Measurements from ENCODE around the gene GDF11. TPM values are rescaled to one million over a fixed set of nuclear protein-coding genes. Genes with fewer than 3 reads are reported as not detected.

Gene GDF11
- total RNA-seq, 6 experiments from 2014 or later = 15.8 to 25.9 (median 16.9) TPM

DNA sequence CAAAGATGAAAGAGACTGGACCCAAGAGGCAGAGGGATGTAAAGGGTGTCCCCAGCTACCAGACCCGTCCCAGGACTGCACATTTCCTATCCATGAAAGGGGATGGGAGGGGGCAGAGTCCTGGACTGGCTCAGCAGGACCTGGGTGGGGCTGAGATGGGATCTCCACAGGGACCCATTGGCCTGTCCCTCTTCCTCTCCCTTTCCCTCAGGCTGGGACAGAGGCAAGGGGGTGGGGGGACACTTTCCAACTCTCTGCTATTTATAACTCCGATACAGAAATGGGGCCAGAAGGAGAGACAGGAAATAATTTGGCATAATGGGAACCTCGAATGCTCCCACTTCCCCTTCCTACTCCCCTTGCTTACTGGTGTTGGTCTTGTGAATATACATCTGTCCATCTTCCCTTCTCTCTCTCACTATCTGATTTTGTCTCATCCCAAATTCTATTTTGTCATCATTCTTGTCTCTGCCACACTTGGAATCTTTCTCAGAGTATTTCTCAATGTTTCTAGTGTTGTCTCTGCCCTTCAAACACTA lies 34.2 kb upstream of the GDF11 start:
- no peak for DNase-seq
- H3K27me3 Mint-ChIP-seq (ENCODE audit: insufficient read depth) = peaks cover 19% of the 10 kb centered on the region
- no peaks in the 10 kb centered on the region for H3K9me3 Mint-ChIP-seq
- H3K36me3 Mint-ChIP-seq (ENCODE audit: low read depth) = no peaks in the 10 kb centered on the region
- H3K27ac Mint-ChIP-seq = no peak overlapping the region
- H3K4me3 Mint-ChIP-seq = peak overlapping the region; percentile 86
- peaks cover 49% of the 10 kb centered on the region for H3K4me1 Mint-ChIP-seq (ENCODE audit: low read depth)
- TF ChIP-seq, protein P1, sequence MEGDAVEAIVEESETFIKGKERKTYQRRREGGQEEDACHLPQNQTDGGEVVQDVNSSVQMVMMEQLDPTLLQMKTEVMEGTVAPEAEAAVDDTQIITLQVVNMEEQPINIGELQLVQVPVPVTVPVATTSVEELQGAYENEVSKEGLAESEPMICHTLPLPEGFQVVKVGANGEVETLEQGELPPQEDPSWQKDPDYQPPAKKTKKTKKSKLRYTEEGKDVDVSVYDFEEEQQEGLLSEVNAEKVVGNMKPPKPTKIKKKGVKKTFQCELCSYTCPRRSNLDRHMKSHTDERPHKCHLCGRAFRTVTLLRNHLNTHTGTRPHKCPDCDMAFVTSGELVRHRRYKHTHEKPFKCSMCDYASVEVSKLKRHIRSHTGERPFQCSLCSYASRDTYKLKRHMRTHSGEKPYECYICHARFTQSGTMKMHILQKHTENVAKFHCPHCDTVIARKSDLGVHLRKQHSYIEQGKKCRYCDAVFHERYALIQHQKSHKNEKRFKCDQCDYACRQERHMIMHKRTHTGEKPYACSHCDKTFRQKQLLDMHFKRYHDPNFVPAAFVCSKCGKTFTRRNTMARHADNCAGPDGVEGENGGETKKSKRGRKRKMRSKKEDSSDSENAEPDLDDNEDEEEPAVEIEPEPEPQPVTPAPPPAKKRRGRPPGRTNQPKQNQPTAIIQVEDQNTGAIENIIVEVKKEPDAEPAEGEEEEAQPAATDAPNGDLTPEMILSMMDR (IDR thresholded peaks at IDR 0.05) = no peak

DNA sequence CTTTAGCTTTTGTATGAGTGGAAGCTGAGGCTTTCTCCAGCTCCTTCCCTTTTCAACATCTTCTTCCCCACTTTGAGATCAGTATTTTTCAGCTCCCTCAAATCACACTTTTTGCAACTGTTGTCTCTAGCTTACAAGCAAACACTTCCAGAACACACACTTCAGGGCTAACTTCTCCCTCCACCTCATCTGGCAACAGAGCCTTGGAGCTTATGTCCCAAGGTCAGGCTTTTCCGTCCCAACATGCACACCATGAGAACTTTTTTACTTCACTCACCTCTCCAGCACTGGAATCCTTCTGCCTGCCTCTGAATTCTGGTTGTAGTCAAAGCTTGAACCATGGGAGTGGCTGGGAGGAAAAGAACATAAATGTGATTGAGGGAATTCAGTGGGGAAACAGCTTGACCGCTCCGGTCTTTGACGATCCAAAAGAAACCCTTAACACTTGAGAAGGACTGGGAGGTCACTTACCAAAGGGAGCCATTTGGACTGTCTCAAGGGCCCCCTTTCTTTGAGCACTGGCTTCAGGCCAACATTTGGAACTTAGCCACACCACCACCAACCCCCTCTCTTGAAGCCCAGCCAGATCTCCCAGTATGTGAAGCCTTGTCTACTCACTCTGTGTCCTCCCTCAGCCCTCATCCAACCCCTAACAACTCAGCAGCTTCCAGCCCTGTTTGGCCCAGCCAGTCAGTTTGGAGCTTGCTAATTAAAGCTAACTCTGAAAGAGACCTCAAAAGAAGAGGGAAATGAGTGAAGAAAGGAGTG lies 31.0 kb upstream of the GDF11 start:
- TF ChIP-seq, protein P1 (IDR thresholded peaks at IDR 0.05) = no peak
- Mint-ChIP-seq H3K27ac (no peak overlapping the region; the same call in 1 of the 2 replicates), H3K36me3 (ENCODE audit: low read depth) (no peaks in the 10 kb centered on the region), H3K4me3 (no peak overlapping the region), H3K4me1 (ENCODE audit: low read depth) (peaks cover 65% of the 10 kb centered on the region), H3K9me3 (no peaks in the 10 kb centered on the region), H3K27me3 (ENCODE audit: insufficient read depth) (peaks cover 22% of the 10 kb centered on the region)
- DNase-seq = no peak

DNA sequence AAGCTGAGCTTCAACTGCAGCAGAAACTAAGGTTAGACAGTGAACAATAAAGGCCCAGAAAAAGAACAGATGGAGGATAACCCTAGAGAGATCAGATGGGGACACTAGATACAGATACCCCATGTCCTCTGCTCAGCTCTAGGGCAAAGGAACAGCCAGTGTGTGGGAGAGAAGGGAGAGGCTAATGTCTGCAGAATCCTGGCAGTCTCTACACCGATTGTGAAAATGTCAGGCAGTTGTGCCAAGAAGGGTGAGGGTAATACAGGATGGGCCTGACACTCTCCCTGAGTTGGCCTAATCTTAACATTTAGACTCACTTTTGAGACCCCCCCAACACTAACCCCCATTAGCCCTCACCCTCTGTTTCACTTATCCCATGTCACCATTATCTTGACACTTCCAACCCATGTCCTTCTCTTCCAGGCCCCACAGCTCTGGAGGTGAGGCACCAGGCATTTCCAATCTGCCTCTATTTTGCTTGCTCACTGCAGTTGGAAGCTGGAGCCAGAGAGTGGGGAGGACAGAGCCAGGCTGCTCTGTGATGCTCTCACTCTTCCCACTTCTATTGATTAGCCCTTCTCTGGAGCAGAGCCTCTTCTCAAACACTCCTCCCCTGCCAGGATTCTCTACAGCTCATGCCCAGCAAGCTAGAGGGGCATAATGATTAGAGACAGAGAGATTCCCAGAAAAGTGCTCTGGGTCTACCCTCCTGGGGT lies 30.1 kb upstream of the GDF11 start:
- no peak for DNase-seq
- Mint-ChIP-seq H3K9me3 (no peaks in the 10 kb centered on the region), H3K27me3 (ENCODE audit: insufficient read depth) (peaks cover 21% of the 10 kb centered on the region), H3K4me3 (no peak overlapping the region), H3K4me1 (ENCODE audit: low read depth) (peaks cover 69% of the 10 kb centered on the region), H3K36me3 (ENCODE audit: low read depth) (no peaks in the 10 kb centered on the region), H3K27ac (peak overlapping the region; percentile 80; the same call in 1 of the 2 replicates)
- TF ChIP-seq, protein P1 (IDR thresholded peaks at IDR 0.05) = no peak

DNA sequence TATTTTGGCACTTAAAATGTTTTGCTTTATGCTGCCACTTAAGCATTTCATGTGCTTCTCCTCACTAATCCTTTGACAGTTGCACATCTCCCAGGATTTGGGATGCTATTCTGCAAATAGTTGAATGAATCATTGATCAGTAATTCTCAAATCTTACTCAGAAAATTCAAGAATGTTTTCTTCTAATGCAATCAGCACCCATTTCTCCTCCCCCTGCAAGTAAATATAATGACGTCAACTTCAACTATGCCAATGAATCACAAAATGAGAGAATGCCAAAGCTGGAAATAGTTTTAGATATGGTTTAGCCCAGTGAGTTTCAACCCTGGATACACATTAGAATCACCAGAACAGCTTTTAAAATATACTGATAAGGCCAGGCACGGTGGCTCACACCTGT lies 29.2 kb upstream of the GDF11 start:
- peak overlapping the region; percentile 80 for H3K27ac Mint-ChIP-seq
- peaks cover 18% of the 10 kb centered on the region for H3K27me3 Mint-ChIP-seq (ENCODE audit: insufficient read depth)

DNA sequence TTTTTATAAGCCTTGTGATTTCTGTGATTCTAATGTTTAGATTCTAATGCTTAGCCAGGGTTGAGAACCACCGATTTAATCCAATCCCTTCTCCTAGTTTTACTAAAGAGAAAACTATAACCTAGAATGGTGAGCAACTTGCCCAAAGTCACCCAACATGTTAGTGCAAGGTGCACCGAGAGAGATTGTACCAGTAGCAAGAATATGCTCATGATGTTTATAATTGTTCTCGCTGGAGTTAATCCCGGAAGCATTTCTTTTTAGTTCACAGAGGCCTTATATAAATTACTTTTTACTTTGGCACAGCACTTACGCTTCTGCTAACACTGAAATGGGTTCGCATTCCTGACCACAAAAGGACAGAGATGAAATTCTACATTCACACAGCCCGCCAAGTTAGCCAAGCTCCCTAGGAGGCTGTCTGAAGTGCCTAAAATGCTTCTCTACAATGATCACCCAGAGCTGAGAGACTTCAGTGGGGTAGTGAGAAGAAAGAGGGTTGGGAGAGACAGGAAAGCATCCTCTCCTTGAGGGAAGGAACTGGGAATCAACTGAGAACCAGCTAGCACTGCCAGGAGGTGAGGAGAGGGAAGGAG lies 27.7 kb upstream of the GDF11 start:
- peak overlapping the region; percentile 90 for H3K27ac Mint-ChIP-seq
- peaks cover 72% of the 10 kb centered on the region for H3K4me1 Mint-ChIP-seq (ENCODE audit: low read depth)
- no peaks in the 10 kb centered on the region for H3K36me3 Mint-ChIP-seq (ENCODE audit: low read depth)
- no peaks in the 10 kb centered on the region for H3K9me3 Mint-ChIP-seq
- H3K4me3 Mint-ChIP-seq = peak overlapping the region; percentile 92
- peaks cover 10% of the 10 kb centered on the region for H3K27me3 Mint-ChIP-seq (ENCODE audit: insufficient read depth)
- DNase-seq = no peak
- TF ChIP-seq, protein P1 (IDR thresholded peaks at IDR 0.05) = no peak

More for the DNA sequence above, 29.2 kb upstream of the GDF11 start:
- H3K4me1 Mint-ChIP-seq (ENCODE audit: low read depth) = peaks cover 70% of the 10 kb centered on the region
- H3K4me3 Mint-ChIP-seq = peak overlapping the region; percentile 62
- DNase-seq = peak; percentile 83
- no peaks in the 10 kb centered on the region for H3K36me3 Mint-ChIP-seq (ENCODE audit: low read depth)
- no peaks in the 10 kb centered on the region for H3K9me3 Mint-ChIP-seq
- TF ChIP-seq, protein P1 (IDR thresholded peaks at IDR 0.05) = no peak

All from HFFc6 (cell line).